Activated CD8-positive, alpha-beta memory T cell treated with anti-CD3 and anti-CD28 coated beads, Interleukin-2, amount 50 U/mL, for 4 hours (primary cell): ENCODE data around the gene SEC31B.

Experiments
- DNase-seq: peaks from one replicate; pipeline ENCODE4 v3.0.0-alpha.2; 2020

SEC31B gene

GRCh38 chr10:100489396-100489795 lies 30.3 kb downstream of the SEC31B start:
- DNase-seq = no peak

GRCh38 chr10:100487529-100487928 lies 32.1 kb downstream of the SEC31B start:
- no peak for DNase-seq

- DNase-seq = no peak
Observed at GRCh38 chr10:100485801-100486495, 33.7 kb downstream of the SEC31B start.

- no peak for DNase-seq
Observed at GRCh38 chr10:100485366-100485765, 34.3 kb downstream of the SEC31B start.

- no peak for DNase-seq
Observed at GRCh38 chr10:100483876-100484666, 35.6 kb downstream of the SEC31B start.

- no peak for DNase-seq
Observed at GRCh38 chr10:100482834-100483185, 36.9 kb downstream of the SEC31B start.

DNA sequence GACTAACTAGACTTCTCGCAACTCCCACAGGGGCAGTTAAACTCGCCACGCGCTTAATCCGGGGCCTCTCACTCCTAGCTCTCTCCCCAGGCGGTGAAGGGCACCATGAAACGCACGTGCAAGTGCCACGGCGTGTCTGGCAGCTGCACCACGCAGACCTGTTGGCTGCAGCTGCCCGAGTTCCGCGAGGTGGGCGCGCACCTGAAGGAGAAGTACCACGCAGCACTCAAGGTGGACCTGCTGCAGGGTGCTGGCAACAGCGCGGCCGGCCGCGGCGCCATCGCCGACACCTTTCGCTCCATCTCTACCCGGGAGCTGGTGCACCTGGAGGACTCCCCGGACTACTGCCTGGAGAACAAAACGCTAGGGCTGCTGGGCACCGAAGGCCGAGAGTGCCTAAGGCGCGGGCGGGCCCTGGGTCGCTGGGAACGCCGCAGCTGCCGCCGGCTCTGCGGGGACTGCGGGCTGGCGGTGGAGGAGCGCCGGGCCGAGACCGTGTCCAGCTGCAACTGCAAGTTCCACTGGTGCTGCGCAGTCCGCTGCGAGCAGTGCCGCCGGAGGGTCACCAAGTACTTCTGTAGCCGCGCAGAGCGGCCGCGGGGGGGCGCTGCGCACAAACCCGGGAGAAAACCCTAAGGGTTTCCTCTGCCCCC lies 37.4 kb downstream of the SEC31B start:
- DNase-seq = peak; percentile 70

DNA sequence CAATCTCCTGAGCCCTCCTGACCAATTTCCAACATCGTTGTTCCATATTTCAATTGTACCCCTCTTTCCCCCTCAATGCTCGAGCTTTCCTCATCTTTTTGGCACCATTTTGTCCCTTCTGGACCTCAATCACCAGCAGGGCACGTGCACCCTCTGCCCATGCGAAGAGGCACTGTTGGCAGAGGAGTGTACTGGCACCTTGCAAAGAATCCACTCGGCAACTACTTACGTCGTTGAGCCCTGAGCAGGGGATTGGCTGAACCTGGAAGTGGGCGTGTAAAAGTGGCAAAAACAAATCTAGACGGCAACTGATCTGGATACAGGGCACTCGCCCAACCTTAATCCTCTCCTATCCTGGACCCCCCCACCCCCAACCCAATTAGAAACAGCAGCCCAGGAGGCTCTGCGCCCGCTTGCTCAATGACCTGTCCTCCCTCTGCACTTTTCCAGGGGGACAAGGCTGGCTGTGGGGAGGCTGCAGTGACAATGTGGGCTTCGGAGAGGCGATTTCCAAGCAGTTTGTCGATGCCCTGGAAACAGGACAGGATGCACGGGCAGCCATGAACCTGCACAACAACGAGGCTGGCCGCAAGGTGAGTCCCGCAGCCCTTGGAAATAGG lies 38.1 kb downstream of the SEC31B start:
- peak; percentile 88 for DNase-seq

DNA sequence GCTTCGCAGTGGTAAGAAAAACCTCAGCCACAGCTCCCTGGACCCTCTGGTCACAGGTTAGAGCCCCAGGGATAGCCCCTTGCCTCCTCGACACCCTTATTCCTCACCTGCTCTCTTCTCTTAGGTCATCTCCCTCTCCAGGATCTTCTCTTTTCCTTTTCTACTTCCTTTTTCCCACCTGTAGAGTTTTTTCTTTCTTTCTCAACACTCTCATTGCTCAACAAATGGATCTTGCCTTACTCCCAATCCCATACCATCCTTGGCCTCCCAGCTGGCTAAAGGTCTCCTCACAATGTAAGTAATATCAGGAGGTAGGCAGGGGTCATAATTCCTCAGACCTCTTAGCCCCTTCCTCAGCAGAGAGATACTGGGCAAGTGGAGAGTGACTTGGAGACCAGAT lies 39.7 kb downstream of the SEC31B start:
- DNase-seq = no peak

- no peak for DNase-seq
Observed at GRCh38 chr10:100479037-100479436, 40.6 kb downstream of the SEC31B start.

GRCh38 chr10:100477970-100478369 lies 41.7 kb downstream of the SEC31B start:
- DNase-seq = no peak

GRCh38 chr10:100470367-100470766 lies 49.3 kb downstream of the SEC31B start:
- no peak for DNase-seq

DNA sequence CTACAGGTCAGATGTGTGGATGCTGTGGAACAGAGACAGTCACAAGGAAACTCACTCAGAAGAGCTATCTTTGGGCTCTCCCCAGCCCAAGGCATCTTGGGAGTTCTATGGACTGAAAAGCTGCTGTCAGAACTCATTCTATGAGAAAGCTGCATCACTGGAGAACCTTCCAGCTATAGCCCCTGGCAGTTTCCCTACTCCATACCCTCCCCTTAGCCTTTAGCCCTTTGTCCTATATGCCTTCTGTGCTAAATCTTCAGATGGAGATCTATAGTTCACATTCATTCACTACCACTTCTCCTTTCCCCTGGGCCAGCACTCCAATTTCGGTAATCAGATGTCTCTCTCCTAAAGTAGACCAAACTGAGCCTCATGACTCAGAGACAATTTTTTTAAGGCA lies 49.9 kb downstream of the SEC31B start:
- DNase-seq = no peak

GRCh38 chr10:100468978-100469377 lies 50.7 kb downstream of the SEC31B start:
- DNase-seq = no peak

DNA sequence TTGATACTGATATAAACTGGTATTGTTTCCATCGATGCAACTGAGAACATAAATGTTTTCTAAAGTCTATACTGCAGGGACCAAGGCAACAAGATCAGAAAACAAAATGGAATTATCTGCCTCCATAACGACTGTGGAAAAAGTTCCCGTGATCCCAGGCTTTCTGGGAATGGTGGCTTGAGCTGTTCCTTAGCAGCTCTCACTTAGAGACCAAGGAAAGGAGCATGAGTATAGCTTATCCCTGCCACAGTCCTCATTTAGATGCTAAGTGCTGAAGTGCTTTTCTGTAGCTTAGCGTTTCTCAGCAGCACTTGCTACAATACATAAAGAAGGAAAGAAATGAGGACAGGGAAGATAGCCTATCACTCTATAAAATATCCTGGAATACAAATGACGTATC lies 51.3 kb downstream of the SEC31B start:
- no peak for DNase-seq

GRCh38 chr10:100462709-100463108 lies 57.0 kb downstream of the SEC31B start, which contains the start of gene WNT8B:
Gene WNT8B (plus strand): TSS chr10:100463009. CDS start chr10:100463169, 160 bp downstream.
- DNase-seq = no peak

DNA sequence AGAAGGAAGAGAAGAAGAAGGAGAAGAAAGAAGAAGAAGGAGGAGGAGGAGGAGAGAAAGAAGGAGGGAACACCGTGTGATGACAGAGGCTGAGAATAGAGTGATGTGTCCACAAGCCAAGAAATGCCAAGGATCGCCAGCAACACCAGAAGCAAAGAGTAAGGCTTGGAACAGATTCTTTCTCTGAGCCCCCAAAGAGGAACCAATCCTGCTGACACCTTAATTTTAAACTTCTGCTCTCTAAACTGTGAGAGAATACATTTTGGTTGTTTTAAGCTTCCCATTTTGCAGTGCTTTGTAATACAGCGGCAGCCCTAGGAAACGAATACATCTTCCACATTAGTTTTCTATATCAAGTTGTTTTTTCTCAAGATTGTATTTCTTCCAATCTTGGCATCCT lies 70.7 kb downstream of the SEC31B start:
- DNase-seq = no peak

DNA sequence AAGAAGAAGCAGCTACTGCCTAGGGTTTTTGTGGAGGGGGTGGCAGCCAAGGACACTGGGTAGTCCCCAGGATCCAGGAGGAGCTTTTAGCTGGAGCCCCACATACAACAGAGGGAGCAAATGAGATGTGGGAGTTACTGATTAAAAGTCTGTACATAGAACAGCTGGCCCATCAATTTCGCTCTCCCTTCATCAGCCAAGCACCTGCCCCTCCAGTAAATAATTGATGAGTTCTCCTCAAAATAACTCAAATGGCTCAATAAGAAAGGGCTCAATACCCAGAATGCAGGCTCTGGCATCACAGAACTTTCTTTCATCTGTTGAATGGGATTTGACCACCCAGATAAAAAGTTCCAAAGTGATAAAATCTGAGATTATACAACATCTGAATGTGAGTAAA lies 72.0 kb downstream of the SEC31B start:
- DNase-seq = no peak

DNA sequence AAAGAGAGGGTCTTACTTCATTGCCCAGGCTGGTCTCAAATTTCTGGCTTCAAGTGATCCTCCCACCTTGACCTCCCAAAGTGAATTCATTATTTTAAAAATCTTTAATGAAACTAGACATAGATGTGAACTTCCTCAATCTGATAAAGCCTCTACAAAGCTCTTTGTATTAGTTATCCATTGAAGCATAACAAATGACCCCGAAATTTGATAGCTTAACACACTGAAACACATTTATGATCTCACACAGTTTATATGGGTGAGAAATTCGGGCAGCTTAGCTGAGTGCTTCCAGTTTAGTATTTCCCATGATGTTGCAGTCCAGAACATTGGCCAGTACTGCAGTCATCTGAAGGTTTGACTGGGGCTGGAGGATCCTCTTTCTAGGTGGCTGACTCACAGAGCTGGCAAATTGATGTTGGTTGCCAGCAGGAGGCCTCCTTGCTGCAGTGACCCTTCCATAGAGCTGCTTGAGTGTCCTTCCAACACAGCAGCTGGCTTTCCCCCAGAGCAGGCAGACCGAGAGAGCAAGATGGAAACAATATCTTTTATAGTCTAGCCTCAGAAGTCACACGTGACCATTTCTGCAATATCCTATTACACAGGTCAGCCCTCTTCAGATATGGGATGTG lies 73.4 kb downstream of the SEC31B start:
- no peak for DNase-seq

DNA sequence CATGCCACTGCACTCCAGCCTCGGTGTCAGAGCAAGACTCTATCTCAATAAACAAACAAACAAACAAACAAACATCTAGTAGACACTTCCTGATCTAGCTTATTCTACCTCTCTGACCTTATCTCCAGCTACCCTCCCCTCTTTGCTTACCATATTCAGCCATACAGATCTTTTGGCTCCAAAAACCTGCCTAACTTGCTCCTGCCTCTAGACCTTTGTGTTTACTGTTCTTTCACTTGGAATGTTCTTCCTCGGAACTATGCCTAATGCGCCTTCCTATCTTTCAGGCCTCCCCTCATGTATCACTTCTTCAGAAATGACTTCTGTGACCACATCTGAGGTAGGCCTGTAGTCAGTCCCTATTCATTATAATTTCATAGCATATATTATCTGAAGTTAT lies 77.1 kb downstream of the SEC31B start:
- DNase-seq = no peak

- no peak for DNase-seq
Observed at GRCh38 chr10:100438674-100439315, 80.9 kb downstream of the SEC31B start.
